HG03354 (cell line): ENCODE data around the gene MED23.
"Not testable (repeated sequence)": the region's sequence is repeated elsewhere in the genome, so short reads cannot be mapped to it uniquely, and the experiment has no call there.

Experiments
- ATAC-seq: cut with Tn5 transposase; IDR thresholded peaks from one replicate; pipeline ENCODE4 v1.9.1; 2021; ENCODE audit warnings: mild to moderate bottlenecking; ENCODE audit not compliant: unreplicated experiment, poor library complexity, severe bottlenecking

The MED23 gene

DNA sequence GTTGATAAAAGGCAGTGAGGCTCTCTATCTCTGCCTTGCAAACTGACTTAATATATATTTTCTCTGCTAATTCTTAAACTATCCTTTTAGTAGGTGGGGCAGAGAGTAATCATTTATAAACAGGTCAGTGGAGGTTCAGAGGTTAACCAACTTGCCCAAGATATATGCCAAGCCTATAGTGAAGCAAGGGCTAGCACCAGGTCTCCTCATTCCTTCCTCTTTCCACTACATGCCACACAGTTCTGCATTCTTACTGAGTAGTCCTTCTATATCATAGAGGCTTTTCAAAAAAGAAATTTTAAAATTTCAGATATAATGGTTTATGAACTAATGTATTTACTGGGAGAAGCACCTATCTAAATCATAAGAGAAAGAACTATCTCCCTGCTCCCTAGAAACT, 46.5 kb downstream of the MED23 start:
- ATAC-seq = no peak

DNA sequence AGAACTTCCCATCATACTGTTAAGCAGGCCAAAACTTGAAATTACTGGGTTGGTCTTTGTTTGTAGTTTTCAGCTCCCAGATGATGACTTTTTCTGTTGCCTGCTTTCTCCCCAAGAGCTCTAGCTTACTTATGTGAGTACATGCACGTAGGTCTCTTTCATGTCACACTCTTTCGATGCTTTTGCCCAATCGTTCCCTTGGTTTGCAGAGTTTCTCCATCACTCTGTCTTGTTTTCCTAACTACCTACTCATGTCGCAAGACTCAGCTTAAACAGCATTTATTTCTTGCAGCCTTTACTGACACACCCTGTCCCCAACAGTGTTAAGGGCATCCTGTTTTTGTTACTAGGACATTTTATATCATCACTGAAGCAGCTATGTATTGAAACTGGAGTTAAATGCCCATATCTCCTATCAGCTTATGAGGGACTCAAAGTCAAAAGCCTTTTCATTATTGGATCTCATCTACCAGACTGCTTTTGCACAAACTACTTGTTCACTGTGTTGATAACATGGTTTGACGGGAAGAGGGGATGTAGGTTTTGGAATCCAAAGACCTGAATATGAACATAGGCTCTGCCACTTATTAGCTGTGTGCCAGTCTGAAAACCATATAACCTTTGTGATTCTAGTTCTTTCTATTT, 52.1 kb downstream of the MED23 start:
- ATAC-seq = no peak

- ATAC-seq = no peak
These were observed 53.4 kb downstream of the MED23 start for GRCh38 chr6:131574686-131575085.

DNA sequence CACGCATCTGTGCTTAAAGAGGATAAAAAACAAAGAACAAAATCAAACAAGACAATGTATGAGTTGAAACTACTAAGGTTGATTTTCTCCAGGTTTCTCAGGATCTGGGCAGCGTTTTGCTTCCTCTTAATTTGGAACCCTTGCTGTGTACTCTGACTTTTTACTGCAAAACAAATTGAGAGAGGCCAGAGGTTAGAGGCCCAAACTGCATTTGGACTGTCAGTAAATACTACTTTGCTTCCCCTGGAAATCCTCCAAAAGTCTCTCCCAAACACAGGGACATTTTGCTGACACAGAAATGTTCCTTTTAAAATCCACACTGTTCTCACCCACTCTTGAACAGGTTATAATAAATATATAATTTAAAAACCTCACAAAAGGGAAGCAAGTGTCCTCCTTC, 53.9 kb downstream of the MED23 start:
- no peak for ATAC-seq

- ATAC-seq = no peak
These were observed 55.2 kb downstream of the MED23 start, which contains the start of gene ARG1 for GRCh38 chr6:131572686-131573415. Gene ARG1 (plus strand): TSS chr6:131573226. CDS start chr6:131573283, 57 bp downstream.

DNA sequence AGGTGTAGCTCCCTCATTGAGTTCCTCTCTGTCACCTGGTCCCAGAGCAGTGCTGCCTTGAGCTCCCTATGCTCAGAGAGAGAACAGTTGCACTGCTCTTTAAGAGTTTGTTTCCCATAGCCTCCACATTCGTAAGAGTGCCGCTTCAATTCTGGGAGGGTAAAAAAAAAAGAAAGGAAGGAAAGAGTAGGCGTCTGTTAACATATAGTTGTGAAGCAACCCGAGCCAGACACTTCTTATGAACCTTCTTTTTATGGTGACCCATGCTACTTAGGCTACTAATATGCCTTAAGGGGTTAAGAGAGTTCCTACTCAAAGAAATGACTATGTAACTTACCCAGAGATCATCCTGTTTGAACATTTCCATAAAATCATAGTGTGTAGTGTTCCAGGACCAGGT, 59.3 kb downstream of the MED23 start:
- no peak for ATAC-seq

DNA sequence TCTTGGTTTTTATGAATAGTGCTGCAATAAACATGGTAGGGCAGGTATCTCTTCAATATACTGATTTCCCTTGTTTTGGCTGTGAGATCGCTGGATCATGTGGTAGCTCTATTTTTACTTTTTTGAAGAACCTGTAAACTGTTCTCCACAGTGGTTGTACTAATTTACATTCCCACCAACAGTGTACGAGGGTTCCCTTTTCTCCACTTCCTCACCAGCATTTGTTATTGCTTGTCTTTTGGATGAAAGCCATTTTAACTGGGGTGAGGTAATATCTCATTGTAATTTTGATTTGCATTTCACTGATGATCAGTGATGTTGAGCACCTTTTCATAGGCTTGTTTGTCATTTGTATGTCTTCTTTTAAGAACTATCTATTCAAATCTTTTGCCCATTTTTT, 63.0 kb downstream of the MED23 start:
- ATAC-seq = no peak

DNA sequence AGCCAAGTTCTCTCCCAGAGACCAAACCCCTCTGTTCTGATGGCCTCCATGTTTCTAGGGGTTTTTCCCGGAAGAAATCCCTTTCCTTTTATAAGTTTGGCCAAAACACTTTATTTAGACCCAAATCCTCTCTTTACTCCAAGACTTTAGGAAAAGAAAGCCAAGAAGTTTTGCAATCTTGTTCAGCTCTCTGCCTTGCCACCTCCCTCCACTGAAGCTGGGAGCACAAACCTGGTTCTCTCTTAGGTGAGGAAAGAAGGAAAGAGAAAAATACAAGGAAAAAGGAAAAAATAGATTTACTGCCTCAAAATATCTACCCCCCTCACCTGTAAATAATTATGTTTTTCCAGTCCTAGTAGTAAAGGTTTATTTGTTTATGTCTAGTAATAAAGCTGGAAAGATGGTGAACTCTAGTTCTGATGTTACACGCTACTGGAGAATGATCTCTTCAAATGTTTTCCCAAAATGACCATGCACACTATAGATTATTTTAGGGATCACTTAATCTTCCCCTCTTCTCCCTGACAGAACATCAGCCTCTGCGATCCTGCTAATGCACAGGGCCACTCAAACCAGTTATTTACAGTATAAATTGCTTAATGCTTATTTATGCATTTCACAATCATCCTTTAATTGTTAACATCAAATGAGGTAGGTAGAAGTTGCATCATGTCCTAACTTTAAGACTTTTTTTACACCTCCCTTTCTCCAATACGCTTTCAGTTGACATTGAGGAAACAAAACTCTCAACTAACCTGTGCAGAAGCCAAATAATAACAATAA, 65.9 kb downstream of the MED23 start:
- no peak for ATAC-seq

- ATAC-seq = no peak
These were observed 69.1 kb downstream of the MED23 start for GRCh38 chr6:131558922-131559321.

GRCh38 chr6:131555992-131556391, 72.0 kb downstream of the MED23 start:
- ATAC-seq = no peak

- ATAC-seq = no peak
These were observed 75.5 kb downstream of the MED23 start for GRCh38 chr6:131552572-131552971.

GRCh38 chr6:131551902-131552301, 76.1 kb downstream of the MED23 start:
- no peak for ATAC-seq

DNA sequence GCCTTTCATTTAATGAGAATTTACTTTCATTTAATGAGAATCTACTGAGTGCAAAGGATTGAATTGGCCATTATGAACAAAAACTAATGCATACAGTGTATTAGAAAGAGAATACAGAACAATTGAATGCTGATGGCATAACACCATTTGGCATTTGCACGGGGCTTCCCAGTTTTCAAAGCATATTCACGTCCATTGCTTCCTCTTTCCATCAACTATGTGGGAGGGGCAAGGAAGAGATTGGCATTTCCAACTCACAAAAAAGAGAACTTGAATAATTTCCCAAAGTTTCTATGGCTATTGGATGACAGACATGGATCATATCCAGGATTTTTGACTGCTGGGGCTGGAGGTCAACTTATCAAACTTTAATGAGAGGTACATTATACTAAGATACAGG, 78.2 kb downstream of the MED23 start:
- no peak for ATAC-seq

DNA sequence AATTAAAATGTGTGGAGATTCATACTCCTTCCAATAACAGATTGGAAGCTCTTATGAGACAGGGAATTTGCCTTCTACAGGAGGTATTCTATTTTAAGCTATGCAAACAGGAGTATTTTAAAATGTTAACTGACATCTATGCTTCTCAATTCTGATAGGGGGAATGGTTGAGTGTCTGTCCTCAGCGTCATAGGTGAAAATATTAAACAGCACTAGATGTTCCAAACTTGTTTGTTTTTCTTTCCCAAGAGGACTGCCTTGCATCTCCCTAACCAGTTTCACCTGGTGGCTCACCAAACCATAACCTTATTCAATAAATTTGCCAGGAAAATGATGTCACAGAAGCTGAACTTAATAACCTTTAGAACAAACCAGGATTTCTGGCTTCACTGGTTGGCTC, 79.6 kb downstream of the MED23 start:
- no peak for ATAC-seq

- no peak for ATAC-seq
These were observed 80.6 kb downstream of the MED23 start for GRCh38 chr6:131547488-131547887.

DNA sequence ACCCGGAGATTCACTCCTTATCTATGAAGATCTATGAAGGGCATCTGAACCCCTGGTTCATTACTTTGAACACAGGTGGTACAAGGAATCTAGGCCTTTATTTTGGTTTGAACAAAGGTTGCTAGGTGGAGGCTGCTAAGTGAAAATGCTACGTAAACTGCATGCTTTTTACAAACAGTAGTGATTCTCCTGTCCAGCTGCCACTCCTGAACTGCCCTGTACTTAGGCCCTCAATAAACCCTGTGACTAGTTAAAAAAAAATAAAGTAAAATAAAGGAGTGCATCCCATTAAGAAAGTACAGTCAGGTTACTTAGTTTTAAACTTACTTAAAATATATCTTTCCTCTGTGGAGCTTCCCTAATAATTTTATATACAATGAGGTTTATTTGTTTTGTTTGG, 82.7 kb downstream of the MED23 start:
- ATAC-seq = no peak

DNA sequence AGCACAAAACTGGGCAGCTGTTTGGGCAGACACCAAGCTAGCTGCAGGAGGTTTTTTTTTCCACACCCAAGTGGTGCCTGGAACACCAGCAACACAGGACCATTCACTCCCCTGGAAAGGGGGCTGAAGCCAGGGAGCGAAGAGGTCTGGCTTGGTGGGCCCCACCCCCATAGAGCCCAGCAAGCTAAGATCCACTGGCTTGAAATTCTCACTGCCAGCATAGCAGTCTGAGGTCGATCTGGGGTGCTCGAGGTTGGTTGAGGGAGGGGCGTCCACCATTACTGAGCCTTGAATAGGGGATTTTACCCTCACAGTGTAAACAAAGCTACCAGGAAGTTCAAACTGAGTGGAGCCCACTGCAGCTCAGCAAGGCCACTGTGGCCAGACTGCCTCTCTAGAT, 89.4 kb downstream of the MED23 start:
- not testable (repeated sequence) for ATAC-seq

DNA sequence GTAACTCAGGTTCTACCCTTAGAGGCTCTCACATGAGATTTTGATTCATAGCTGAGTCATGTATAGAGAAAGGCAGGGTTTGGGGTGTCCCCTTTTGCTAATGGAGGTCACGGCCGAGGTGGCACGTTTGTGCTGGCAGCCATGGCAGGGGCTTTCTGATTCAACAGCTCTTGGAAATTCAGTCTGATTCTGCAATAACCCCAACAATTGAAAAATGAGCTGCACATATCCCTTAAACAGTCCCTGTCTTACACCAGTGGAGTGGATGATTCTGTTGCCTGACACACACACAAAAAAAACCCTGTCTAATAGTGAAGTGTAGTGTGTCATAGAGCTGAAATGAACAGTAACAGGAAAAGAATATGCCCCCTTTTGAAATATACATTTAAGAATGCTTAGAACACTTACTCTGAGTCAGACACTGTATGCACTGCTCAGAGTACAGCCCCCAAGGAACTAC, 95.4 kb downstream of the MED23 start:
- peak; percentile 83 for ATAC-seq

- not testable (repeated sequence) for ATAC-seq
These were observed 96.4 kb downstream of the MED23 start for GRCh38 chr6:131531681-131532080.

DNA sequence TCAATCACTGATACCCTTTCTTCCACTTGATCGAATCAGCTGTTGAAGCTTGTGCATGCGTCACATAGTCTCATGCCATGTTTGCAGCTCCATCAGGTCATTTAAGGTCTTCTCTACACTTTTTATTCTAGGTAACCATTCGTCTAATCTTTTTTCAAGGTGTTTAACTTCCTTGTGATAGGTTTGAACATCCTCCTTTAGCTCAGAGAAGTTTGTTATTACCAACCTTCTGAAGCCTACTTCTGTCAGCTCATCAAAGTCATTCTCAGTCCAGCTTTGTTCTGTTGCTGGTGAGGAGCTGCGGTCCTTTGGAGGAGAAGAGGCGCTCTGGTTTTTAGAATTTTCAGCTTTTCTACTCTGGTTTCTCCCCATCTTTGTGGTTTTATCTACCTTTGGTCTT, 97.1 kb downstream of the MED23 start:
- ATAC-seq = not testable (repeated sequence)
